Measurements from ENCODE around the gene STRA8.

The STRA8 gene

DNA sequence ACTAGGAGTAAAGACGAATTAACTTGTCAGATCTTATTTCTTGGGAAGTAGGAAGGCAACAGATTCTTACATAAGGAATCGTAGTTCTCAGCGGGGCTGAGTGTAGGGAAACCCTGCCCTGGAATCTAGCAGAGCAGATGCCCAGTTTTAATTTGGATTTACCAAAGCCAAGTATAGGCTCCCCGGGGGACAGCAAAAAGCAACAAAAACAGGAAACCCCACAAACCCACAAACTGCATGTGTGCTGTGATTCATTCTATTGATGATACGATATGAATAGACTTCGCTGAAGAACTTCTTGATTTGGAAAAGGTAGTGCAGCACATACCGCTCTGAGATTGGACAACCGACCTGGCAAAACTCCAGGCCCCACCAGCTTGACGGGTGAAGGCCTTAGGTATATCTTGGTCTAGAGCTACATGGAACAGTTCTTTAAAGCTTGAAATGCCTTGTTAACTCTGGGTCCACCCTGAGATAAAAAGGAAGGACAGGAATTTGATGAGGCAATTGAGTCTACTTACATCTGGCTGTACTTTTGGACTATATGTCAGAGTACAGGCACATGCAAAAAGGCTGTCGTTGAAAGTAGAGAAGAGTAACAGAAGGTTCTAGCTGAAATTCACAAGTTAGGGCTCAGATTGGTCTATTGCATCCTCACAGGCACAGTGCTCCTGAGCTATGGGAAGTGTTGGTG is 49.1 kb downstream of the STRA8 start:
- no peak overlapping the region for H3K4me3 Mint-ChIP-seq
- peaks cover 12% of the 10 kb centered on the region for H3K4me1 Mint-ChIP-seq (ENCODE audit: low read depth)
- H3K27me3 Mint-ChIP-seq (ENCODE audit: low read depth), result peaks cover 18% of the 10 kb centered on the region
- H3K36me3 Mint-ChIP-seq (ENCODE audit: low read depth), result no peaks in the 10 kb centered on the region
- H3K9me3 Mint-ChIP-seq, result no peaks in the 10 kb centered on the region
- no peak overlapping the region for H3K27ac Mint-ChIP-seq

DNA sequence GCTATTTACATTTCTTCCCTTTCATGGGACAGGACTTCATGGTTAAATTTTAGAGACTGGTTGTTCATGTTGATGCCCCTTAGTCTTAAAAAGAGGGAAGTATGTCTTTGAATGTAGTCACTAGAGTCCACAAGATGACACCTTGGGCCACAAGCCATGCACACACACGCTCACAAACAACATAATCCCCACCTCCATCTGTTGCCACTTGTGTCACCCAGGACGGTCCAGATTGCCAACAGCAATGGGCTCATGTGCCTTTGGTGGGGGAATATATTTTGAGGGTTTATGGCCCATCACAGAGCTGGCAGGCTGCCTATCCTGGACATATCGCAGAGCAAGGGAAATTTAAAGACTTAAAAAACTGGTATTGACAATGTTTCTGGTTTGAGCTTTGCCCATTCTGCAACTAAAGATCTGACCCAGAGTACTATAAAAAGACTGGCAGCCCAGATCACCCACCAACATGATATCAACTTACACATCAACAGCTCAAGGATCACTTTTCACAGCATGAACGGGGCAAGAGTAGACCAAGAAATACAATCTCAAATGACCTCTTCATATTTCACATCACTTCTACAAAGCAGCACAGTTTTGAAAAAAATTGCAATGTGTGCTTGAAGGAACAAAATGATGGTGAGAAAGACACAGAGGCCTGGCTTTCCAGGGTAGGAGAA is 50.5 kb downstream of the STRA8 start:
- Mint-ChIP-seq H3K27ac (no peak overlapping the region), H3K36me3 (ENCODE audit: low read depth) (no peaks in the 10 kb centered on the region), H3K27me3 (ENCODE audit: low read depth) (peaks cover 14% of the 10 kb centered on the region), H3K4me3 (no peak overlapping the region), H3K4me1 (ENCODE audit: low read depth) (peaks cover 12% of the 10 kb centered on the region), H3K9me3 (no peaks in the 10 kb centered on the region)

GRCh38 chr7:135285547-135286233 is 52.1 kb downstream of the STRA8 start:
- H3K27me3 Mint-ChIP-seq (ENCODE audit: low read depth), result peaks cover 8% of the 10 kb centered on the region
- H3K4me1 Mint-ChIP-seq (ENCODE audit: low read depth), result peaks cover 12% of the 10 kb centered on the region
- H3K9me3 Mint-ChIP-seq, result no peaks in the 10 kb centered on the region
- no peak overlapping the region for H3K27ac Mint-ChIP-seq
- no peaks in the 10 kb centered on the region for H3K36me3 Mint-ChIP-seq (ENCODE audit: low read depth)
- no peak overlapping the region for H3K4me3 Mint-ChIP-seq

DNA sequence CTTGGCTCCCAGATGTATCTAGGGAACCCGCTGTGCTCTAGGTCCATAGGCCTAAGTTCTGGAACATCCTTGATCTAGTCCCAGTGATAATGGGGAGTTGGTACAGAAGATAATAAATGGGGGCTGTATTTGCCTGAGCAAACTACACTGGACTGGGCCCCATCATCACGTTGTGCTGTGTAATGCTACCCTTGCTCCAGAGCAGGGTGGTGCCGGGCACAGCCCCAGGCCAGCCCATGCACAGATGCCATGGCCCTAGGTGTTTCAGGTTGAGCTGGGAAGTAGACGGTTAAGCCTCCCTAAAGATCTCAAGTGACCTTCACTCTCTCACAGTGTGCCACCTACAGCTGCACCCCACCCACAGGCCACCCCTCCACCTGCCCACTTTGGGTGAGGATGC is 53.2 kb downstream of the STRA8 start:
- Mint-ChIP-seq H3K27me3 (ENCODE audit: low read depth) (peaks cover 4% of the 10 kb centered on the region), H3K36me3 (ENCODE audit: low read depth) (no peaks in the 10 kb centered on the region), H3K27ac (no peak overlapping the region), H3K4me1 (ENCODE audit: low read depth) (peaks cover 7% of the 10 kb centered on the region), H3K9me3 (no peaks in the 10 kb centered on the region), H3K4me3 (no peak overlapping the region)

DNA sequence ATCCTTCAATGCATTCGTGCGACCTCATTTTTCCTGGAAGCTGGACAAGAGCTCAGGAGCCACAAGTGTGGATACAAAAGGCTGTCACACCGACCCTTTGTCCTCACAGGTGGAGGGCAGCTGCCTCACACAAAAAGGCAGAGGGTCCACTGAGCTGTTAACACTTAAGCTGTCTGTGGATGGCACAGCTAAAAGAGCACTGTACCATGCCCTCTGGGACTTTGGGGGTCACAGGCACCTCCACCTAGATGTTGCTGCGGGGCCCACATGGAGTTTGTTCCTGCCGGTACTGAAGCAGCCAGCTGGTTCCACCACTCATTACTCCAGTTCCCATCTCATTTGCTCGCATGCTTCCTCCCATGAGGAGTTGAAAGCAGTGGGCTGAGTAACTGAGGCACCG is 57.0 kb downstream of the STRA8 start:
- no peak overlapping the region for H3K27ac Mint-ChIP-seq

GRCh38 chr7:135291809-135292253 is 58.2 kb downstream of the STRA8 start:
- no peaks in the 10 kb centered on the region for H3K4me1 Mint-ChIP-seq (ENCODE audit: low read depth)
- no peak overlapping the region for H3K27ac Mint-ChIP-seq
- peaks cover 6% of the 10 kb centered on the region for H3K27me3 Mint-ChIP-seq (ENCODE audit: low read depth)
- H3K9me3 Mint-ChIP-seq, result no peaks in the 10 kb centered on the region
- H3K36me3 Mint-ChIP-seq (ENCODE audit: low read depth), result no peaks in the 10 kb centered on the region
- H3K4me3 Mint-ChIP-seq, result no peak overlapping the region

More for the DNA sequence above, 57.0 kb downstream of the STRA8 start:
- no peaks in the 10 kb centered on the region for H3K36me3 Mint-ChIP-seq (ENCODE audit: low read depth)
- H3K9me3 Mint-ChIP-seq, result no peaks in the 10 kb centered on the region
- H3K27me3 Mint-ChIP-seq (ENCODE audit: low read depth), result peaks cover 6% of the 10 kb centered on the region
- H3K4me3 Mint-ChIP-seq, result no peak overlapping the region
- H3K4me1 Mint-ChIP-seq (ENCODE audit: low read depth), result no peaks in the 10 kb centered on the region

DNA sequence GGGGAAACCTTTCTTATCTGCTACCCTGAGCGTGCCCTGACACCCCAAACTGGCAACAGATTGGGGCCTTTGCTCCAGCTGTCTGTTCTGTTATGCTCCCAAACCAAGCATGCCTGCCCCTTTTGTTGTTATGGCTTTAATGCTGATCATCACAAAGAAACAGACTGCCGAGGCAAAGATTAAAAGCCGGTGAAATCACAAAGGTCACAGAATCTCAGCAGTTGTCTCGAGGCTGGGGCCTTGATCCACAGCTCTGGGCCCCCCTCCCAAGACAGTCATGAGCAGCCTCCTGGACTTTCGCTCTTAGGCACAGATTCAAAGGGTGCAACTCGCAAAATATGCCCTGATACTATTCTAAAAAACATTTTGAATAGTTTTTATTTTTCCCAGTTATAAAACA is 65.6 kb downstream of the STRA8 start:
- Mint-ChIP-seq H3K9me3 (peaks cover 5% of the 10 kb centered on the region), H3K36me3 (ENCODE audit: low read depth) (no peaks in the 10 kb centered on the region), H3K27me3 (ENCODE audit: low read depth) (peaks cover 15% of the 10 kb centered on the region)

GRCh38 chr7:135300913-135301765 is 67.5 kb downstream of the STRA8 start:
- Mint-ChIP-seq H3K4me3 (no peak overlapping the region), H3K36me3 (ENCODE audit: low read depth) (no peaks in the 10 kb centered on the region), H3K4me1 (ENCODE audit: low read depth) (no peaks in the 10 kb centered on the region), H3K9me3 (peaks cover 5% of the 10 kb centered on the region), H3K27ac (no peak overlapping the region), H3K27me3 (ENCODE audit: low read depth) (peaks cover 9% of the 10 kb centered on the region)

More for the DNA sequence above, 65.6 kb downstream of the STRA8 start:
- H3K4me3 Mint-ChIP-seq, result no peak overlapping the region
- H3K27ac Mint-ChIP-seq, result no peak overlapping the region
- H3K4me1 Mint-ChIP-seq (ENCODE audit: low read depth), result no peaks in the 10 kb centered on the region
